H1 (cell line): Measurements from ENCODE around the gene EPHA1. TPM values are rescaled to one million over a fixed set of nuclear protein-coding genes. Genes with fewer than 3 reads are reported as not detected.

Experiments
- CTCF ChIA-PET: fragments of 300-600 bp; sonication (Branson Sonifier 250); formaldehyde crosslinking; loops from one replicate; lab custom pipeline; 2021; ENCODE audit not compliant: partially characterized antibody; lab: Charles Lee
- POLR2A ChIA-PET: fragments of 300-600 bp; sonication (Branson Sonifier 250); formaldehyde crosslinking; loops from one replicate; lab custom pipeline; 2021; ENCODE audit warnings: inconsistent platforms; ENCODE audit not compliant: partially characterized antibody; lab: Charles Lee
- DNase-seq, 2 experiments: peaks; one replicate each; pipeline versions ENCODE4 v3.0.0 to v3.0.0-alpha.2; 2010 to 2022; ENCODE audit warnings: low spot score in 2 of 2, low read depth in 1 of 2, mixed read lengths in 1 of 2
- FAIRE-seq: peaks from 2 replicates; lab custom pipeline; 2011; peaks lifted over from hg19 to GRCh38; lab: Jason Lieb, UNC
- H2AFZ ChIP-seq: 2 replicates; pipeline ENCODE4 v1.8.1; 2012; ENCODE audit warnings: low read length, inconsistent platforms
- H2AK5ac ChIP-seq: 2 replicates; pipeline ENCODE4 v1.6.1; 2013; ENCODE audit warnings: low read depth, low read length
- H2BK120ac ChIP-seq: replicated peaks from 2 replicates; pipeline ENCODE3; 2013; ENCODE audit warnings: low read depth, low read length, inconsistent platforms
- H2BK12ac ChIP-seq: 2 replicates; pipeline ENCODE4 v1.6.1; 2013; ENCODE audit warnings: low read depth, low read length
- H2BK15ac ChIP-seq: 2 replicates; pipeline ENCODE4 v1.6.1; 2013; ENCODE audit warnings: low read length
- H2BK20ac ChIP-seq: 2 replicates; pipeline ENCODE4 v1.6.1; 2013; ENCODE audit warnings: low read length
- H2BK5ac ChIP-seq: 2 replicates; pipeline ENCODE4 v1.6.1; 2013; ENCODE audit warnings: low read depth, low read length
- H3K14ac ChIP-seq: 2 replicates; pipeline ENCODE4 v1.6.1; 2013; ENCODE audit warnings: inconsistent platforms; ENCODE audit not compliant: insufficient read length
- H3K18ac ChIP-seq: 2 replicates; pipeline ENCODE4 v1.6.1; 2013; ENCODE audit warnings: low read length; ENCODE audit errors: extremely low read depth
- H3K23ac ChIP-seq: 2 replicates; pipeline ENCODE4 v1.6.1; 2013; ENCODE audit warnings: inconsistent platforms; ENCODE audit not compliant: insufficient read length
- H3K23me2 ChIP-seq: 2 replicates; pipeline ENCODE4 v1.6.1; 2013; ENCODE audit warnings: low read depth, low read length
- H3K27ac ChIP-seq: 2 replicates; pipeline ENCODE4 v1.6.1; 2011; ENCODE audit warnings: low read depth, low read length, inconsistent platforms
- H3K27me3 ChIP-seq, 4 experiments: replicated peaks in 1 of 4; 1 replicate in 1 of 4; 2 replicates in 3 of 4; pipeline versions ENCODE4 v1.6.1 to v1.8.1; 2011 to 2013; ENCODE audit warnings: low read length in 3 of 4, mild to moderate bottlenecking in 3 of 4, inconsistent platforms in 2 of 4, mixed read lengths in 2 of 4, moderate library complexity in 1 of 4; ENCODE audit not compliant: control insufficient read depth in 3 of 4, insufficient read depth in 3 of 4; ENCODE audit errors: extremely low read depth in 1 of 4
- H3K36me3 ChIP-seq, 4 experiments: 2 replicates each; pipeline versions ENCODE4 v1.6.1 to v1.8.1; 2011 to 2013; ENCODE audit warnings: mild to moderate bottlenecking in 4 of 4, low read length in 3 of 4, moderate library complexity in 2 of 4, control low read depth in 1 of 4, inconsistent platforms in 1 of 4; ENCODE audit not compliant: insufficient read depth in 4 of 4, control insufficient read depth in 2 of 4
- H3K4ac ChIP-seq: replicated peaks from 2 replicates; pipeline ENCODE3; 2013; ENCODE audit warnings: low read length, low read depth, mixed read lengths, inconsistent platforms; ENCODE audit not compliant: insufficient read length
- H3K4me1 ChIP-seq, 4 experiments: replicated peaks in 1 of 4; 1 replicate in 1 of 4; 2 replicates in 3 of 4; pipeline versions ENCODE4 v1.6.1 to v1.8.1; 2011 to 2013; ENCODE audit warnings: low read length in 3 of 4, inconsistent platforms in 2 of 4, mixed read lengths in 1 of 4; ENCODE audit not compliant: insufficient read depth in 4 of 4, control insufficient read depth in 3 of 4
- H3K4me2 ChIP-seq, 2 experiments: 2 replicates each; pipeline versions ENCODE4 v1.6.1 to v1.8.1; 2011 to 2013; ENCODE audit warnings: low read depth in 2 of 2, low read length in 2 of 2, control low read depth in 1 of 2, inconsistent platforms in 1 of 2, mild to moderate bottlenecking in 1 of 2; ENCODE audit not compliant: insufficient read depth in 1 of 2
- H3K4me3 ChIP-seq, 4 experiments: fragments of 200-600, 300-600 bp in 1 of 4; sonication (generic), shearing (Covaris generic), sonication (Bioruptor Twin) in 1 of 4; 2 replicates each; pipeline versions ENCODE4 v1.5.1 to v1.8.1; 2011 to 2016; ENCODE audit warnings: low read length in 4 of 4, low read depth in 3 of 4, control low read depth in 2 of 4, inconsistent platforms in 2 of 4, mild to moderate bottlenecking in 2 of 4, mixed read lengths in 1 of 4, moderate library complexity in 1 of 4; ENCODE audit not compliant: insufficient read depth in 2 of 4; ENCODE audit errors: extremely low read depth in 1 of 4
- H3K56ac ChIP-seq: replicated peaks from 2 replicates; pipeline ENCODE3; 2013; ENCODE audit warnings: low read depth, mild to moderate bottlenecking, mixed read lengths, low read length, inconsistent platforms; ENCODE audit not compliant: insufficient read length
- H3K79me1 ChIP-seq: 2 replicates; pipeline ENCODE4 v1.6.1; 2013; ENCODE audit warnings: low read depth, low read length, control low read depth
- H3K79me2 ChIP-seq, 2 experiments: 2 replicates each; pipeline versions ENCODE4 v1.6.1 to v1.8.1; 2012 to 2013; ENCODE audit warnings: low read length in 2 of 2, mild to moderate bottlenecking in 2 of 2, inconsistent platforms in 1 of 2; ENCODE audit not compliant: insufficient read depth in 2 of 2, control insufficient read depth in 1 of 2
- H3K9ac ChIP-seq, 4 experiments: replicated peaks in 1 of 4; 1 replicate in 1 of 4; 2 replicates in 3 of 4; pipeline versions ENCODE4 v1.6.1 to v1.8.1; 2011 to 2013; ENCODE audit warnings: low read depth in 3 of 4, low read length in 3 of 4, control low read depth in 2 of 4, mild to moderate bottlenecking in 2 of 4, moderate library complexity in 2 of 4, inconsistent platforms in 1 of 4; ENCODE audit errors: extremely low read depth in 1 of 4
- H3K9me3 ChIP-seq, 2 experiments: 2 replicates each; pipeline versions ENCODE4 v1.6.1 to v1.8.1; 2012 to 2013; ENCODE audit warnings: mild to moderate bottlenecking in 2 of 2, moderate library complexity in 2 of 2, control low read depth in 1 of 2, inconsistent platforms in 1 of 2, low read depth in 1 of 2, low read length in 1 of 2, mixed read lengths in 1 of 2; ENCODE audit not compliant: insufficient read depth in 2 of 2
- H4K20me1 ChIP-seq, 2 experiments: replicated peaks in 1 of 2; 2 replicates each; pipeline versions ENCODE3 to v1.8.1; 2011 to 2013; ENCODE audit warnings: inconsistent platforms in 2 of 2, low read length in 2 of 2, mild to moderate bottlenecking in 1 of 2; ENCODE audit not compliant: insufficient read depth in 2 of 2, control insufficient read depth in 1 of 2
- H4K5ac ChIP-seq: 2 replicates; pipeline ENCODE4 v1.6.1; 2013; ENCODE audit warnings: low read length, low read depth, mixed read lengths, inconsistent platforms; ENCODE audit not compliant: insufficient read length
- H4K8ac ChIP-seq: 2 replicates; pipeline ENCODE4 v1.8.0; 2013; ENCODE audit warnings: mild to moderate bottlenecking, moderate library complexity, low read length, inconsistent platforms; ENCODE audit not compliant: insufficient read depth; ENCODE audit errors: extremely low read depth
- H4K91ac ChIP-seq: replicated peaks from 2 replicates; pipeline ENCODE3; 2013; ENCODE audit warnings: low read length, mixed read lengths, inconsistent platforms; ENCODE audit not compliant: insufficient read length
- ASH2L ChIP-seq: fragments of 200-600, 300-600 bp; sonication (generic); IDR thresholded peaks from one replicate; pipeline ENCODE4 v1.7.1; 2017; ENCODE audit warnings: low read length
- CHD1 ChIP-seq: IDR thresholded peaks from 2 replicates; pipeline ENCODE4 v1.6.1; 2012; ENCODE audit warnings: low read depth, low read length, improper control_type of control experiment
- PHF8 ChIP-seq: fragments of 200-600 bp; sonication (generic); conservative IDR thresholded peaks from 2 replicates; pipeline ENCODE4 v1.7.1; 2012; ENCODE audit warnings: low read depth, mild to moderate bottlenecking, inconsistent platforms, low read length, moderate library complexity
- RXRA ChIP-seq: IDR thresholded peaks from 2 replicates; pipeline ENCODE4 v1.6.1; 2011; ENCODE audit warnings: low read depth, mild to moderate bottlenecking, low read length, moderate library complexity; ENCODE audit not compliant: insufficient read depth
- SUZ12 ChIP-seq: fragments of 200-600 bp; sonication (generic); IDR thresholded peaks from 2 replicates; pipeline ENCODE4 v1.6.1; 2012; ENCODE audit warnings: mild to moderate bottlenecking, inconsistent platforms, low read length, moderate library complexity, mixed read lengths
- TAF7 ChIP-seq: optimal IDR thresholded peaks from 2 replicates; pipeline ENCODE3; 2011; ENCODE audit warnings: low read depth, mild to moderate bottlenecking, inconsistent platforms, low read length, moderate library complexity, borderline replicate concordance
- WGBS, 2 experiments: shearing (Covaris generic) in 1 of 2; methylation state at CpG; one replicate each; pipeline versions ENCODE4 v1.1.6 to v1.1.7; 2013 to 2015; ENCODE audit warnings: low lambda C conversion rate in 2 of 2, mixed read lengths in 2 of 2, inconsistent platforms in 1 of 2, low coverage in 1 of 2, missing lambda C conversion rate in 1 of 2; ENCODE audit not compliant: insufficient replicate concordance in 2 of 2, insufficient coverage in 1 of 2, insufficient read length in 1 of 2; ENCODE audit errors: extremely low coverage in 1 of 2, missing lambda C conversion rate in 1 of 2; 5-methylcytosine and 5-hydroxymethylcytosine counted together
- polyA plus RNA-seq, 7 experiments: library from polyadenylated mRNA; depleted of rRNA in 3 of 7; stranded (reverse) in 5 of 7; unstranded in 2 of 7; fragments of >200 nt in 5 of 7; fragments of 200-250 nt in 2 of 7; gene quantifications; 1 replicate in 5 of 7; 2 replicates in 1 of 7; 4 replicates in 1 of 7; pipeline versions ENCODE4 v1.2.1 to v1.2.3, GENCODE V29; 2011 to 2013; ENCODE audit warnings: missing spikeins in 2 of 7, mixed read lengths in 2 of 7
- total RNA-seq: library from RNA; stranded (reverse); fragmentation: NEBNext Ultra II Directional; extraction: Animal tissue kit (Norgen Biotek cat#: 25700); gene quantifications from 2 replicates; pipeline ENCODE4 v1.2.1, GENCODE V29; 2021
- TF ChIP-seq, protein P1 (sequence below), 3 experiments: IDR thresholded peaks; 1 replicate in 2 of 3; 2 replicates in 1 of 3; pipeline versions ENCODE4 v1.5.1 to v1.6.1; 2011; ENCODE audit warnings: low read length in 3 of 3, mild to moderate bottlenecking in 3 of 3, inconsistent platforms in 2 of 3, low read depth in 1 of 3, moderate library complexity in 1 of 3; ENCODE audit not compliant: insufficient read depth in 1 of 3; ENCODE audit errors: control extremely low read depth in 1 of 3

EPHA1 gene
- total and polyA plus RNA-seq, 2 of the 8 experiments (the other 6 are each of a cell fraction or from before 2014, with no cell fraction given): 86.5 to 133 TPM

DNA sequence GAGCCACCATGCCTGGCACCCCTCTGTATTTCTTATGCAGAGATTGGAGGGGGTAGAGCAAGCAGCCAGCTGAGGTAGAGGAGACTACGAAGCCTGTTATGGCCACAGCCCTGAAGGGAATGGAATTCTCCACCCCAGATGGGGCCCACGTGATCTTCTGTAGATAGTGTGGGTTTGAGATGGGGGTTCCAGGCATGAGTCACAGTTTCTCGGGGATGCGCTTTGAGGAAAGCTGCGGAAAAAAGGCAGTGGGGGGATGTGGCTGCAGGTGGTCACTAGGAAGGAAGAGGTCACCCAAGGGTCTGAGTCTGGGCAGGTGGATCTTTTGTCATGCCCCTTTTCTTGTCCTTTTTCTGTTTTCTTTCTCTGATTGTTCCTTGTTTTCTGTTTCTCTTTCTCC lies 57.6 kb downstream of the EPHA1 start:
- Histone ChIP-seq H4K5ac (no peak overlapping the region), H2BK20ac (no peak overlapping the region), H4K8ac (no peak overlapping the region), H2BK5ac (no peak overlapping the region), H4K20me1 (no peaks in the 10 kb centered on the region), H3K23me2 (no peaks in the 10 kb centered on the region; the same call in 1 of the 2 replicates), H3K27ac (no peak overlapping the region), H3K9ac (no peak overlapping the region), H2BK120ac (no peak overlapping the region), H3K56ac (no peak overlapping the region), H3K14ac (no peak overlapping the region), H2AK5ac (no peak overlapping the region), H3K23ac (no peak overlapping the region), H3K36me3 (peaks cover 0 to 12% (median 2%) of the 10 kb centered on the region in 4 experiments; a peak in 4 of 8 replicates), H3K18ac (no peak overlapping the region), H3K9me3 (no peaks in the 10 kb centered on the region), H3K27me3 (peaks cover 0 to under 1% (median 0%) of the 10 kb centered on the region in 4 experiments; a peak in 2 of 7 replicates), H3K4ac (no peak overlapping the region), H3K4me1 (peaks cover 0 to 9% (median 2%) of the 10 kb centered on the region in 4 experiments; a peak in 2 of 7 replicates), H3K79me1 (no peaks in the 10 kb centered on the region), H3K4me3 (no peak overlapping the region), H2AFZ (no peak overlapping the region), H3K79me2 (no peaks in the 10 kb centered on the region), H2BK12ac (no peak overlapping the region), H3K4me2 (no peak overlapping the region), H2BK15ac (no peak overlapping the region), H4K91ac (no peak overlapping the region)
- ChIA-PET POLR2A (interaction anchor here (0.7 to 4.2 kb wide), 8 partner anchors 11 to 57 kb away, joined by 3 to 28 read pairs (median 4); partner anchors contain the start of genes EPHA1 and FAM131B), CTCF (interaction anchor here (0.6 to 2.3 kb wide), 6 partner anchors 9 to 66 kb away, joined by 3 to 9 read pairs (median 4); no protein-coding TSS in a partner anchor)
- TF ChIP-seq ASH2L (no peak), SUZ12 (no peak), TAF7 (no peak), CHD1 (no peak), RXRA (no peak), PHF8 (no peak)
- TF ChIP-seq, protein P1, sequence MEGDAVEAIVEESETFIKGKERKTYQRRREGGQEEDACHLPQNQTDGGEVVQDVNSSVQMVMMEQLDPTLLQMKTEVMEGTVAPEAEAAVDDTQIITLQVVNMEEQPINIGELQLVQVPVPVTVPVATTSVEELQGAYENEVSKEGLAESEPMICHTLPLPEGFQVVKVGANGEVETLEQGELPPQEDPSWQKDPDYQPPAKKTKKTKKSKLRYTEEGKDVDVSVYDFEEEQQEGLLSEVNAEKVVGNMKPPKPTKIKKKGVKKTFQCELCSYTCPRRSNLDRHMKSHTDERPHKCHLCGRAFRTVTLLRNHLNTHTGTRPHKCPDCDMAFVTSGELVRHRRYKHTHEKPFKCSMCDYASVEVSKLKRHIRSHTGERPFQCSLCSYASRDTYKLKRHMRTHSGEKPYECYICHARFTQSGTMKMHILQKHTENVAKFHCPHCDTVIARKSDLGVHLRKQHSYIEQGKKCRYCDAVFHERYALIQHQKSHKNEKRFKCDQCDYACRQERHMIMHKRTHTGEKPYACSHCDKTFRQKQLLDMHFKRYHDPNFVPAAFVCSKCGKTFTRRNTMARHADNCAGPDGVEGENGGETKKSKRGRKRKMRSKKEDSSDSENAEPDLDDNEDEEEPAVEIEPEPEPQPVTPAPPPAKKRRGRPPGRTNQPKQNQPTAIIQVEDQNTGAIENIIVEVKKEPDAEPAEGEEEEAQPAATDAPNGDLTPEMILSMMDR (IDR thresholded peaks at IDR 0.05; ENCODE audit: control extremely low read depth in 1 of 3, insufficient read depth in 1 of 3, low read depth in 1 of 3, low read length in 3 of 3): no peak
- DNase-seq (no peak), FAIRE-seq (no peak)
- WGBS, 2 experiments: 80% methylated on average over 5 of the region's 5 CpGs; no CpG with 5 or more reads in 1 of the 2 experiments
